H1 (cell line): ENCODE data around the gene CCNH. TPM values are rescaled to one million over a fixed set of nuclear protein-coding genes. Genes with fewer than 3 reads are reported as not detected.

Source experiments
- EP300 ChIP-seq, 2 experiments: IDR thresholded peaks; 1 replicate in 1 of 2; 2 replicates in 1 of 2; pipeline ENCODE4 v1.6.1; 2011 to 2012; ENCODE audit warnings: low read depth in 2 of 2, low read length in 2 of 2, mild to moderate bottlenecking in 2 of 2, borderline replicate concordance in 1 of 2, inconsistent platforms in 1 of 2, moderate library complexity in 1 of 2
- KDM1A ChIP-seq: fragments of 200-600, 300-600 bp; sonication (generic); IDR thresholded peaks from 2 replicates; pipeline ENCODE4 v1.7.1; 2016; ENCODE audit warnings: mild to moderate bottlenecking, low read length, borderline replicate concordance
- MAFK ChIP-seq: IDR thresholded peaks from 2 replicates; pipeline ENCODE4 v1.6.1; 2012; ENCODE audit warnings: low read depth, mild to moderate bottlenecking, improper control_type of control experiment, low read length
- TBP ChIP-seq: IDR thresholded peaks from 2 replicates; pipeline ENCODE4 v1.6.1; 2011; ENCODE audit warnings: low read depth, low read length, improper control_type of control experiment
- polyA plus RNA-seq, 7 experiments: library from polyadenylated mRNA; depleted of rRNA in 3 of 7; stranded (reverse) in 5 of 7; unstranded in 2 of 7; fragments of >200 nt in 5 of 7; fragments of 200-250 nt in 2 of 7; gene quantifications; 1 replicate in 5 of 7; 2 replicates in 1 of 7; 4 replicates in 1 of 7; pipeline versions ENCODE4 v1.2.1 to v1.2.3, GENCODE V29; 2011 to 2013; ENCODE audit warnings: missing spikeins in 2 of 7, mixed read lengths in 2 of 7
- total RNA-seq: library from RNA; stranded (reverse); fragmentation: NEBNext Ultra II Directional; extraction: Animal tissue kit (Norgen Biotek cat#: 25700); gene quantifications from 2 replicates; pipeline ENCODE4 v1.2.1, GENCODE V29; 2021

Gene CCNH
- total and polyA plus RNA-seq, 2 of the 8 experiments (the other 6 are each of a cell fraction or from before 2014, with no cell fraction given) = 38.2 to 41.8 TPM

- TF ChIP-seq KDM1A (no peak), TBP (no peak), EP300 (IDR thresholded peaks at IDR 0.05; ENCODE audit: borderline replicate concordance in 1 of 2, low read depth in 2 of 2, low read length in 2 of 2) (no peak), MAFK (no peak)
Measured at GRCh38 chr5:87347841-87348240, 64.9 kb downstream of the CCNH start (continued).
